Effector CD8-positive, alpha-beta T cell (primary cell): Measurements from ENCODE around the gene ANO2.

Experiments used
- DNase-seq: peaks from one replicate; lab custom pipeline; 2025; lab: John Stamatoyannopoulos, UW

Gene ANO2

GRCh38 chr12:5778821-5779220 is 166.2 kb downstream of the ANO2 start:
- no peak for DNase-seq

GRCh38 chr12:5777451-5777850 is 167.6 kb downstream of the ANO2 start:
- DNase-seq, result no peak

GRCh38 chr12:5776091-5776490 is 169.0 kb downstream of the ANO2 start:
- no peak for DNase-seq

- DNase-seq, result no peak
Observed at GRCh38 chr12:5773550-5773949, 171.5 kb downstream of the ANO2 start.

GRCh38 chr12:5771756-5772155 is 173.3 kb downstream of the ANO2 start:
- DNase-seq, result no peak

GRCh38 chr12:5770727-5771126 is 174.3 kb downstream of the ANO2 start:
- no peak for DNase-seq

GRCh38 chr12:5768581-5769196 is 176.4 kb downstream of the ANO2 start:
- DNase-seq, result no peak

- no peak for DNase-seq
Observed at GRCh38 chr12:5768171-5768570, 176.9 kb downstream of the ANO2 start.

GRCh38 chr12:5758347-5758746 is 186.7 kb downstream of the ANO2 start:
- no peak for DNase-seq

GRCh38 chr12:5756338-5756842 is 188.7 kb downstream of the ANO2 start:
- no peak for DNase-seq

- DNase-seq, result no peak
Observed at GRCh38 chr12:5748027-5748426, 197.0 kb downstream of the ANO2 start.

GRCh38 chr12:5746917-5747316 is 198.1 kb downstream of the ANO2 start:
- DNase-seq, result no peak

- DNase-seq, result no peak
Observed at GRCh38 chr12:5746036-5746908, 198.8 kb downstream of the ANO2 start.

GRCh38 chr12:5745251-5745888 is 199.7 kb downstream of the ANO2 start:
- DNase-seq, result peak; percentile 12

GRCh38 chr12:5742258-5742657 is 202.8 kb downstream of the ANO2 start:
- DNase-seq, result no peak

GRCh38 chr12:5739917-5740316 is 205.1 kb downstream of the ANO2 start:
- no peak for DNase-seq

- no peak for DNase-seq
Observed at GRCh38 chr12:5737778-5738177, 207.3 kb downstream of the ANO2 start.

- no peak for DNase-seq
Observed at GRCh38 chr12:5736527-5736926, 208.5 kb downstream of the ANO2 start.

GRCh38 chr12:5736016-5736415 is 209.0 kb downstream of the ANO2 start:
- DNase-seq, result no peak

GRCh38 chr12:5733916-5734315 is 211.1 kb downstream of the ANO2 start:
- DNase-seq, result no peak

- no peak for DNase-seq
Observed at GRCh38 chr12:5733136-5733755, 211.8 kb downstream of the ANO2 start.

- DNase-seq, result no peak
Observed at GRCh38 chr12:5730962-5731361, 214.1 kb downstream of the ANO2 start.
